ENCODE measurements around the gene PIP5K1A. TPM values are rescaled to one million over a fixed set of nuclear protein-coding genes. Genes with fewer than 3 reads are reported as not detected.

Gene PIP5K1A
- total and polyA plus RNA-seq, 2 of the 8 experiments (the other 6 are each of a cell fraction or from before 2014, with no cell fraction given): 87.5 to 105 TPM

DNA sequence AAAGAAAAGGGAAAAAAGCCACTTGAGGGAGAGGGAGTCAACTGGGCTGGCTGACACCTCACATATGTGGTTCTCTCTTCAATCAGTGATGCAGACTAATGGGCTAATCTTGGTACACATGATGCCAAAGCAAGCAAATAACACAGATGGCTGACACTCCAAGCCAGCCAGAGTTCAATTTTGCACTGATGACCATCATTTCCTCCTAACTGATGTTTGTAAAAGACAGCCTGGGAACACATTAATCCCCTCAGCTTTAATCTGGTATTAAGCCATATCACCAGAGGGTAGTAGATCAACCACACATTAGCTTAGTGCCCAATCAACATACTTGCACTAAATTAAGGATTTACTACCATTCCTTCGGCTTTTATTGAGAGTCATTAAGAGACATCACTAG, 11.1 kb upstream of the PIP5K1A start:
- Histone ChIP-seq H3K23ac (ENCODE audit: insufficient read length) (no peak overlapping the region), H3K23me2 (ENCODE audit: low read depth, low read length) (no peaks in the 10 kb centered on the region; the same call in 1 of the 2 replicates), H3K79me1 (ENCODE audit: low read depth, low read length) (peaks cover 3% of the 10 kb centered on the region; the same call in 1 of the 2 replicates), H3K4me3 (ENCODE audit: extremely low read depth in 1 of 4, insufficient read depth in 2 of 4, low read depth in 3 of 4, low read length in 4 of 4) (no peak overlapping the region), H3K27me3 (replicated peaks in 1 of 4; ENCODE audit: control insufficient read depth in 3 of 4, extremely low read depth in 1 of 4, insufficient read depth in 3 of 4, low read length in 3 of 4) (no peaks in the 10 kb centered on the region), H4K91ac (replicated peaks; ENCODE audit: insufficient read length, low read length) (no peak overlapping the region), H3K79me2 (ENCODE audit: control insufficient read depth in 1 of 2, insufficient read depth in 2 of 2, low read length in 2 of 2) (peaks cover 7 to 33% of the 10 kb centered on the region in 2 experiments), H2AK5ac (ENCODE audit: low read depth, low read length) (no peak overlapping the region), H3K4ac (replicated peaks; ENCODE audit: insufficient read length, low read depth, low read length) (no peak overlapping the region), H3K4me2 (ENCODE audit: insufficient read depth in 1 of 2, low read depth in 2 of 2, low read length in 2 of 2) (no peak overlapping the region), H4K5ac (ENCODE audit: insufficient read length, low read depth, low read length) (no peak overlapping the region), H3K36me3 (ENCODE audit: control insufficient read depth in 2 of 4, insufficient read depth in 4 of 4, low read length in 3 of 4) (peaks cover 10 to 37% (median 31%) of the 10 kb centered on the region in 4 experiments; a peak in 7 of 8 replicates), H2AFZ (ENCODE audit: low read length) (no peak overlapping the region), H2BK20ac (ENCODE audit: low read length) (no peak overlapping the region), H3K9me3 (ENCODE audit: insufficient read depth in 2 of 2, low read depth in 1 of 2, low read length in 1 of 2) (no peaks in the 10 kb centered on the region), H3K9ac (replicated peaks in 1 of 4; ENCODE audit: extremely low read depth in 1 of 4, low read depth in 3 of 4, low read length in 3 of 4) (no peak overlapping the region), H2BK12ac (ENCODE audit: low read depth, low read length) (no peak overlapping the region), H4K8ac (ENCODE audit: extremely low read depth, insufficient read depth, low read length) (no peak overlapping the region), H3K4me1 (replicated peaks in 1 of 4; ENCODE audit: control insufficient read depth in 3 of 4, insufficient read depth in 4 of 4, low read length in 3 of 4) (no peaks in the 10 kb centered on the region), H4K20me1 (replicated peaks in 1 of 2; ENCODE audit: control insufficient read depth in 1 of 2, insufficient read depth in 2 of 2, low read length in 2 of 2) (peaks cover 0 to 5% of the 10 kb centered on the region in 2 experiments), H3K56ac (replicated peaks; ENCODE audit: insufficient read length, low read depth, low read length) (no peak overlapping the region), H3K14ac (ENCODE audit: insufficient read length) (no peak overlapping the region), H2BK15ac (ENCODE audit: low read length) (no peak overlapping the region), H3K27ac (ENCODE audit: low read depth, low read length) (no peak overlapping the region), H2BK120ac (replicated peaks; ENCODE audit: low read depth, low read length) (no peak overlapping the region), H3K18ac (ENCODE audit: extremely low read depth, low read length) (no peak overlapping the region), H2BK5ac (ENCODE audit: low read depth, low read length) (no peak overlapping the region)
- ChIA-PET CTCF (ENCODE audit: partially characterized antibody) (no interaction called here), POLR2A (ENCODE audit: partially characterized antibody) (interaction anchor here (0.7 to 2.4 kb wide), 5 partner anchors 16 to 50 kb away, joined by 3 to 9 read pairs (median 4); partner anchors contain the start of genes LYSMD1 and SCNM1)
- FAIRE-seq: no peak
- no peak for DNase-seq (ENCODE audit: low read depth in 1 of 2, low spot score in 2 of 2)
- WGBS, 2 experiments (ENCODE audit: extremely low coverage in 1 of 2, insufficient coverage in 1 of 2, insufficient read length in 1 of 2, insufficient replicate concordance in 2 of 2, low coverage in 1 of 2, low lambda C conversion rate in 2 of 2, missing lambda C conversion rate in 1 of 2): 95% methylated on average over 1 of the region's 1 CpG; no CpG with 5 or more reads in 1 of the 2 experiments
- TF ChIP-seq, protein P1, sequence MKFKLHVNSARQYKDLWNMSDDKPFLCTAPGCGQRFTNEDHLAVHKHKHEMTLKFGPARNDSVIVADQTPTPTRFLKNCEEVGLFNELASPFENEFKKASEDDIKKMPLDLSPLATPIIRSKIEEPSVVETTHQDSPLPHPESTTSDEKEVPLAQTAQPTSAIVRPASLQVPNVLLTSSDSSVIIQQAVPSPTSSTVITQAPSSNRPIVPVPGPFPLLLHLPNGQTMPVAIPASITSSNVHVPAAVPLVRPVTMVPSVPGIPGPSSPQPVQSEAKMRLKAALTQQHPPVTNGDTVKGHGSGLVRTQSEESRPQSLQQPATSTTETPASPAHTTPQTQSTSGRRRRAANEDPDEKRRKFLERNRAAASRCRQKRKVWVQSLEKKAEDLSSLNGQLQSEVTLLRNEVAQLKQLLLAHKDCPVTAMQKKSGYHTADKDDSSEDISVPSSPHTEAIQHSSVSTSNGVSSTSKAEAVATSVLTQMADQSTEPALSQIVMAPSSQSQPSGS (IDR thresholded peaks at IDR 0.05; ENCODE audit: low read length): no peak
- TF ChIP-seq JUN (IDR thresholded peaks at IDR 0.05; ENCODE audit: low read depth, low read length): no peak

Data from H1 (cell line).